GOT3 (cell line): ENCODE results near the gene LNPK.
"Not testable (repeated sequence)": the region's sequence is repeated elsewhere in the genome, so short reads cannot be mapped to it uniquely, and the experiment has no call there.

ENCODE experiments used
- DNase-seq: peaks from one replicate; lab custom pipeline; 2025; ENCODE audit warnings: mixed read lengths; lab: John Stamatoyannopoulos, UW

The LNPK gene

DNA sequence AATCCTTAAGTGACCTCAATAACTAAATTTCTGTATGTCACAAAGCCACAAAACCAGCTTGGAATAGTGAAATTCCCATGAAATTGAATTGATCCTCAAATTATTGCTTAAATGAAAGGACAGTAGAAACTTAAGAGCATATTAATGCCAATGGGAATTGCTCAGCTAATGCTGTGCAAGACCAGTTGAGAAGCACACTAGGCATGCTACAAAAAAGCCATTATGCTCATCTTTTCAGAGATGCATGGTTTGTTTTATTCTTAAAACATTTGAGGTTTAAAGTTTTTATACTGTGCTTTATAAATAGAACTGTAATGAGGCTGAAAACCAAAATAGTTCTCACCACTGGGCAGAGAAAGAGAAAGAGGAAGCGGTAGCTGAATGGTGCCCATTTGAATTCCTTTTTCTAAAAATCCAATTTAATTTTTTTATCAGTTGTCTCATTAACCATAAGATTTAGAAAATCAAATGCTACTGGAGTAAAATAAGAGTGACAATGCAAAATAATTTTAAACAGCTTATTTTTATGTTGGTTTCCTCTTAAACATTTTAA is 98.6 kb downstream of the LNPK start:
- no peak for DNase-seq

DNA sequence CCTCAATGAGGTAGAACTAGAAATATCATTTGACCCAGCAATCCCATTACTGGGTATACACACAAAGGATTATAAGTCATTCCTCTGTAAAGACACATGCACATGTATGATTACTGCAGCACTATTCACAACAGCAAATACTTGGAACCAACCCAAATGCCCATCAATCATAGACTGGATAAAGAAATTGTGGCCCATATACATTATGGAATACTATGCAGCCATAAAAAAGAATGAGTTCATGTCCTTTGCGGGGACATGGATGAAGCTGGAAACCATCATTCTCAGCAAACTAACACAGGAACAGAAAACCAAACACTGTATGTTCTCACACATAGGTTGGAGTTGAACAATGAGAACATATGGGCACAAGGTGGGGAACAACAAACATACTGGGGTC is 106.1 kb downstream of the LNPK start:
- DNase-seq, result not testable (repeated sequence)

DNA sequence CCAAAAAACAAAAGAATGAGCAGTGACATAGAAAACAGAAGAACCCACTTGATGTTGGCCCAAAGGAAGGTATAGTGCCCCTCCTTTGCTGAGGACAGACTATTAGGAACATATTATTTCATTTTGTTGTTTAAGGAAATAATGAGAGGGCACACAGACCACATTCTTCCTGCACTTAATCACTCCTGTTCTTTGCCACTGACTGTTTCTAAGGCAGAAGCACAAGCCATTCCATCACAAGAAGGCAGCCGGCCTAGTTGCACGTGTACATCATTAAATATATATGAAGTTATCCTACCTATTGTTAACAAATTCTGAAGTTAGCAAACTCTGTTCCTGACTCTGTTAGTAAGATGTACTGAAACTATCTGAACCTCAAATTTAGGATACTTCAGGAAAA is 110.0 kb downstream of the LNPK start:
- DNase-seq, result no peak

DNA sequence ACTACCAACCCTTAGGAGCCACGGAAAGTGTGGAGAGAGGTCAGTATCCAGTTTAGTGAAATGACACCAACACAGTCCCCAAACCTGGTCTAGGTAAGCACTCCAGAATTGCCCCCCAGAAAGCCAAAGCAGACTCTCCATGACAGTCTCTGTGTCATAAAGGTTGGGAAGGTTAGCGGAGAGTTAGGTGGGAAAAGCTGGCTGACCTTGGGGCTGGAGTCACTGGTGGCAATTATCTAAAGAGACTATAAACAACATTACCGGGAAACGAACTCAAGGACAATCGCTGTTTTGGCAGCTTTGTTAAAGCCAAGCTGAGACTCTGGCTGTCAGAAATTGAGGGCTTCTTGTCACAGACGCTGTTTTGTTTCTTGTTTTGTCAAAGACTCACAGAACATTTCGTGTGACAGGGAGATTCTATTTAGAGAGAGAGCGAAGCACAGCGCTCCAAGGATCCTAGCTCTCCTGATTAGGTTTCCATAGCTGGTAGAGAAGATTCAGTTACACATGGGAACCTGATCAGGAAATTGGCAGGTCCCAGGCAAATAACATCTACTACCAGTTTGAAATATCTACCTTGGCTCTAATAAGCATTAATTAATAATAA is 111.3 kb downstream of the LNPK start:
- no peak for DNase-seq

DNA sequence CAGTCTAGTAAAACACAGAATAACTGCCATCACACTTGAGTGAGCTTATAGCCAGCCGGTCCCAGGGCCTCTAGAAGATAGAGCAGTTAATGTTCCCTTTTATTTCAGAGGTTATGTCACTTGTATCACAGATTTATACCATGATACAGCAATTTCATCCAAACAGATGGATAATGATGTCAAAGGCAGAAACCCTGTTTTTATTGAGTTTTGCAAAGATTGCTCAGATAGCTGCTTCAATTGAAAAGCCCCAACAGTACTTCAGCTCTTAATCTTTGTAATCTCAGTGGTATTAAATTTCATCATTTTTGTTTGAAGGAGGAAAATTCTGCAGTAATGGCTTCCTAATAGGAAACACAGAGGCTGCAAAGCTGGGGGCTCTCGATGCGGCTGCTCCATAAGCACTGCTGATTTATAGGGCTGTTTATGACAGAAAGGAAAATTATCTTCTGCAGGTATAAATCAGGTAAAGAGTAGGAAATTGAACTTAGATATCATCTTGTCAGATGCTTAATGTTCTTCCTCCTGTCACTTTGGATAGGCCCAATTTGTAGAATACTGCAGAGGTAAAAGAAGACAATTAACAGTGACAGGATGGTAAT is 112.3 kb downstream of the LNPK start:
- no peak for DNase-seq

DNA sequence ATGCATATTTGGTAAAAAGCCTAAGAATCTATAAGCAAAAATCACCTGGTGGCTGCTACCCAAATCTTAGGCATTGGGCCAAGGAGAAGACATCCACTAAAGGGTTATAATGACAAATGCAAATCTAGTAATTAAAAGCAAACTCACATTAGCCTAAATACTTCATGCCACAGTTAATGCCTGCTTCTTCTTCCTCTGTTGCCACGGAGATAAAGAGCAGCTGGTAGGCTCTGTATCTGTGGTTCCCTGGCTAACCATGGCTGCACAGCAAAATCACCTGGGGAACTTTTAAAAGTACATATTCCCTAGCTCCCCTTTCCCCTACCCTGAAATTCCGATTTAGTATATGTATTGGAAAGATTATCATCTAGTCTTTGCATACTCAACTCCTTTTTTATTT is 114.3 kb downstream of the LNPK start:
- no peak for DNase-seq

DNA sequence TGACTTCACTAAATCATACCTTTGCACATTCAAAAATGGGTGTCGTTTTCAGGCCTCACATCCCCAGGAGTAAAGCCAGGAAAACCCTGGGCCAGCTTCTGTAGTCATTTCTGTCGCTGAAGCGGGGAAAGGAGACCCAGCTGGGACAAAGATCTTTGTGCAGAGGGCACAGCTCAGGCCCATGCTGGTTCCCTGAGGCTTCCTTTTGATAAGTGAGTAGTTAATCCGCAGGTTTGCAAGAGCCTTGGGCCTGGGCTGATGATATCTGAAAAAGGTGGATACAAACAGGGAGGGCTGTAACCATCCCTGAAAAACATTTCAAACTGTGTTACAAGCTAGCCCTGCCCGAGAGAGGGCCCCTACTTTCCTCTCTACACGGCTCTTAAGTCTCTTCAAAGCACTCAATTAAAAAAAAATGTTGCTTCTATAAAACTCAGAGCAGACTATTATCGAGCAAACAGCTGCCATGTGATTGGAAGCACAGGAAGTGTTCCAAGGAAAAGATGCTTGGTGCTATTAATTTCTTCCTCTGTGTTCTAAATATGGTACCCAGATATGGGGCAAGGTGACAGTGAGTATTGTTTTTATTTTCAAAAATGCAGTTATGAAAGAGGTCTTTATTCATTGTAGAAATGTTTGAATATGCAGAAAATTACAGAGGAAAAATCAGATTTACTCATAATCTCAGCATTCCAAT is 117.2 kb downstream of the LNPK start:
- DNase-seq, result no peak

DNA sequence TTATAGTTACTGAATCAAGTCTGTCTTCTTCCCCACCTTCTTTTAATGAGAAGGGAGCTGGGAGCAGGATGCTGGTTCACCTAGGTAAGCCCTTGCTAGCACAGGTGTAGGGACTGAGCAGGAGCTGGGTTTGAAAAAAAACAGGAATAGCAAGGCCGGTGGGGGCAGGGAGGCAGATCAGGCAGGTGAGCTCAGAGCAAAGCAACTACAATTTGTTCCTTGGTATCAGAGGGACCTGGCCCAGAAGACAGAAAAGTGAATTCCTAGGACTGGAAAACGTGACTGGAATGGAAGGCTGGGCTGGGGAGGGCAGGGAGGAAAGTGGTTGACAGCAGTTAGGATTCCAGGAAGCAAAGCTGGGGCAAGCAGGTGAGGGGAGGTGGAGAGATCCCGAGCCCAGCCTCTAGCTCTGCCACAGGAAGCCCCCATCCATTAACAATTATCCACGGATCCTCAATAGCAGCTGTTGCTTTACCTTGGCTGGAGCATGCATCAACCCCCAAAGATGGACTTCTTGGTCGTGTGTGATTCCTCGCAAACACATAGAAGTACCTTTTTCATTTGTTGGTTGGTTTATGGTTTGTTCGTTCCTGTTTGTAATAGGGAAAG is 118.4 kb downstream of the LNPK start:
- no peak for DNase-seq

DNA sequence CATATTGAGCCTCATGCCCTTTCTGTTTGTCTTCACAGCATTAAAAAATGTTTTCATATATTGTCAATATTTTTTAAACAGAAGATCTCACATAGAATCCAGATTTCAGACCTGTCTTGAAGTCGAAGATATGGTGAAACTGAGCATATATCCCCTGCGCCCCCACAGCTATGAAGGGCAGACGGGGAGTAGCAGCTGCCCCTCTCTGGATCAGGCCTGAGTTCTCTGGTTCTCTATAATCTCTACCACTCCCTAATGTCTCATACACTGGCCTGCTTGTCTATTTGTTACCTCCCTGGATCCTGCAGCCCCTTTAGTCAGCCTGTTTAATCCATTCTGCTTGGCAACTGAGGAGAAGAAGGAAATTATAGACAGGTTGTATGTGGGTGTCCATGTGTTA is 122.4 kb downstream of the LNPK start:
- no peak for DNase-seq

DNA sequence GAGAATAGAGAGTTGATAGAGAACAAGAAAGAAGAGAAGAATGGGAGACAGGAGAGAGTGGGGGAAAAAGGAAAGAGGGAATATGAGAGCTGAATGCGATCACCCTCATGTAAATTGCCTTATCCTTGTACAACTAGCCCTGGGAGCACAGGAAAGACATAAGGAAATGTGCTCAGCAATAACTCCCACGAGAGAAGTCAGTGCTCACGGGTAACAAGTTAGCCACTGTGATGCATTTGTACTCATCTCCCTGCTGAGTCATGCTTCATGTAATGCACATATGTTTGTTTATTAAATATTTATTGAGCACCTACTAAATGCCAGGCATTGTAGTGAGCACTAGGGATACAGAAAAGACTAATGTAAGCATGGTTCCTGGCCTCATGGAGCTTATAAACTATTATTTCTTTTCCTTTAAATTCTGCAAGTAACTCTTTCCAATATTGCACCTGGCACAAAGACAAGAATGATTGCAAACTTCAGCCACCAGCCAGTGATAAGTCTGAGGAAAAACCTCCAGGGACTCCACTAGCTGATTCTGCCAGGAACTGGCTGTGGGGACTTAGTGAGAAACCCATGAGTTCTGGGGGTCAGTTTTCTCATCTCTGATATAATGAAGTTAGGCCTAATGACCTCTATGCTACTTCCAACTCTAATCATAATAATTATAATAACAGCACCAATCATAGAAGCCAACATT is 124.1 kb downstream of the LNPK start:
- no peak for DNase-seq

DNA sequence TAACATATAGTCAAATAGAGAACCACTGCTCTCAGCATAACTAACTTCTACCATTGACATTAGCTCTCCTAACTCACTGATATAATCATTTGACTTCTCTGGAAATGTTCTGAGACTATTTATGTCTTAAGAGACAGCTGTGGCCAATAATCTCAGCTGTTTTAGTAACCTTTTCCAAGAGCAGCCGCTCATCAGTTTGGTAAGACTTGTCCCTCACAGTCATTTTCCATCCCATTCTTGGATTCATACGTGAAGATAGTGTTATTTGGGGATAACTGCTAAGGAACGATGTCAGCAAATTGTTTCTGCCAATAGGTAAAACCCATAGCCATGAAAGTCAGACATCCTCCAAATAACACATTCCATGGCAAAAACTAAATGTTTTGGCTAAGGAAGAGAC is 127.8 kb downstream of the LNPK start:
- DNase-seq, result no peak
